GM18499 (cell line): ENCODE data around the gene SNCB.

Experiments used
- ATAC-seq: cut with Tn5 transposase; IDR thresholded peaks from one replicate; pipeline ENCODE4 v1.9.1; 2021; ENCODE audit warnings: moderate number of reproducible peaks; ENCODE audit not compliant: insufficient read depth, unreplicated experiment

SNCB gene

DNA sequence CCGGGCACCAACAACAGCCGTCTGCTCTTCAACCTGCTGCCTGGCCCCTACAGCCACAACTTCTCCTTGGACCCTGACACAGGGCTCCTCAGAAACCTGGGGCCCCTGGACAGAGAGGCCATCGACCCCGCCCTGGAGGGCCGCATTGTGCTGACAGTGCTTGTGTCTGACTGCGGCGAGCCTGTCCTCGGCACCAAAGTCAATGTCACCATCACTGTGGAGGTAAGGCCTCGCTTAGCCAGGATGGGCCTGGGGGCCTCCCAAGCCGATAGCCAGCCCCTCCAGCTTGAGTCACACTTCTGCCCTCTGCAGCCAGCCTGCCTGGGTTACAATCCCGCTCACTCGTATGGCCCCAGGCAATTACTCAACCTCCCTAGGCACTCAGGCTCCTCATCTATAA, 49.0 kb downstream of the SNCB start:
- no peak for ATAC-seq

DNA sequence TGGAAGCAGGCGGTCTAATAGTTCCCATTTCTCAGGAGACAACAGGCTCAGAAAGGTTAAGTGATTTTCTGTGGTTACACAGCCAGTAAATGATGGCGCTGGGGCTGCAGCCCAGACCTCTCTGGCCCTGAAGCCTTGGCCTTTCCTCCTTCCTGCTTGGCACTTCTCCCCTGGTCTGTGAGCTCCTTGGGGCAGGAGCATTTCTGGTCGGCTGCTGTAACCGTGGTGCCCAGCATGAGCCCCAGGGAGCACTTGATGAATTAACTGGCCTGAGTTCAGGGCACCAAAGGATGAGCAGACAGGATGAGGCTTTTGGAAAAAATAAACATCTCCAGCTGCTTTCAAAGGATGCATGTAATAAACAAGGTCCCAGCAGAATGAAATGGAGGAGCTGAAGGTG, 51.0 kb downstream of the SNCB start:
- no peak for ATAC-seq

DNA sequence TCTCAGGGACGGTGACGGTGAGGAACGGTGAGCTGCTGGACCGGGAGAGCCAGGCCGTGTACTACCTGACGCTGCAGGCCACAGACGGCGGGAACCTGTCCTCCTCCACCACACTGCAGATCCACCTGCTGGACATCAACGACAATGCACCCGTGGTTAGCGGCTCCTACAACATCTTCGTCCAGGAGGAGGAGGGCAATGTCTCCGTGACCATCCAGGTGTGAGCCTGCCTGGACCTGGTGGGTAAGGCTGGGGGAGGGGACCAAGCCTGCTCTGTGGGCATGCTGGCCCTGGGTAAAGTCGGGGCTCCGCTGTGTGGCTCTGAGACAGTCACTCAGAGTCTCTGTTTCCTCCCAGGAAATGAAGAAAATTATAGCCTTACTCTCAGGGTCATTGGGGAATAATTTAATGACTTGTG, 51.9 kb downstream of the SNCB start:
- ATAC-seq, result no peak

DNA sequence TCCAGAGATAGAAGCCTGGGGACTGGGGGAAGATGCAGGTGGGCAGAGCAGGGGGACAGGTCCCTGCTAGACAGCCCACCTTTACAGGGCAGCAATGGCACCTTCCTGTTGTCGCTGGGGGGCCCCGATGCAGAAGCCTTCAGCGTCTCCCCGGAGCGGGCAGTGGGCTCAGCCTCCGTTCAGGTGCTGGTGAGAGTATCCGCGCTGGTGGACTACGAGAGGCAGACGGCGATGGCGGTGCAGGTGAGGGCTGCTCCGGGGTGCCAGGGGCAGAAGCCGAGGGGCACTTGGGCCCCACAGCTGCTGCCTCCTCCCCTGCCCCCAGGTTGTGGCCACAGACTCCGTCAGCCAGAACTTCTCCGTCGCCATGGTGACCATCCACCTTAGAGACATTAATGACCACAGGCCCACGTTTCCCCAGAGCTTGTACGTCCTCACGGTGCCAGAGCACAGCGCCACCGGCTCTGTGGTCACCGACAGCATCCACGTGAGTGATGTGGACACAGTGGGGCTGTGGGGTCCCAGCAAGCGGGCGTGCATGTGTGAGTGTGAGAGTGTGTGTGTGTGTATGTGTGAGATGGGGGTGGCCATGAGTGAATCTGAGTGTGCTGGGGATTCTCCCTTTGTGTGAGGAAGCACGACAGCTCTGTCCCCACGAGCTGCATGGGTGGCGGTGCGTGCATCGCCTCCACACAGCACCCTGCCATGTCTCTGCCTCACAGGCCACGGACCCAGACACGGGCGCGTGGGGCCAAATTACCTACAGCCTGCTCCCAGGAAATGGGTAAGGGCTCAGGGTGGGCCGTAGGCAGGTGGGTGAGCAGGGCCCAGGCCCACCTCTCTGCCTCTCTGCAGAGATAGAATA, 52.8 kb downstream of the SNCB start:
- no peak for ATAC-seq

DNA sequence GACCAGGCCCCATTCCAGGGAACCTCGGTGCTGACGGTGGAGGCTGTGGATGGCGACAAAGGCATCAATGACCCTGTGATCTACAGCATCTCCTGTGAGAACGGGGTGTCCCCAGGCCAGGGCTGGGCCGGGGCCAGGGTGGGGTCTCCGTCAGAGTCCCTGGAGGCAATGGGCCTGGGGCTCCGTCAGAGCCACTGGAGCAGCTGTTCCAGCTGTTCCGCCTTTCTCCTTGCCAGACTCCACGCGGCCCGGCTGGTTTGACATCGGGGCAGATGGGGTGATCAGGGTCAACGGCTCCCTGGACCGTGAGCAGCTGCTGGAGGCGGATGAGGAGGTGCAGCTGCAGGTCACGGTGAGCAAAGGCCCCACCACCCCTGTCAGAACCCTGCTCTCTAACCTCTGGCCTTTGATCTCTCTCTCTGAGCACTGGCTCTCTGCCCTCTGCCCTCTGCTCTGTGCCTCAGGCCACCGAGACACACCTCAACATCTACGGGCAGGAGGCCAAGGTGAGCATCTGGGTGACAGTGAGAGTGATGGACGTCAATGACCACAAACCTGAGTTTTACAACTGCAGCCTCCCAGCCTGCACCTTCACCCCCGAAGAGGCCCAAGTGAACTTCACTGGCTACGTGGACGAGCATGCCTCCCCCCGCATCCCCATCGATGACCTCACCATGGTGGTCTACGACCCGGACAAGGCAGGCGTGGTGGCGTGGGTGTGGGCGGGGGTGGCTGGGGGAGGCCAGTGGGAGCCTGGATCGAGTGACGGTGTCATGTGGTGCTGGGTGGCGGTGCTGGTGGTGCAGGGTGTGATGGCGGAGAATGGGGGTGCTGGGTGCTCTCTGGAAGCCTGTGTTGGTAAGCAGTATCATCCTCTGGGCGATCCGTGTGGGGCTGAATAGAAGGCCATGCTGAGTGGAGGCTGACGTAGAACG, 54.6 kb downstream of the SNCB start:
- no peak for ATAC-seq

DNA sequence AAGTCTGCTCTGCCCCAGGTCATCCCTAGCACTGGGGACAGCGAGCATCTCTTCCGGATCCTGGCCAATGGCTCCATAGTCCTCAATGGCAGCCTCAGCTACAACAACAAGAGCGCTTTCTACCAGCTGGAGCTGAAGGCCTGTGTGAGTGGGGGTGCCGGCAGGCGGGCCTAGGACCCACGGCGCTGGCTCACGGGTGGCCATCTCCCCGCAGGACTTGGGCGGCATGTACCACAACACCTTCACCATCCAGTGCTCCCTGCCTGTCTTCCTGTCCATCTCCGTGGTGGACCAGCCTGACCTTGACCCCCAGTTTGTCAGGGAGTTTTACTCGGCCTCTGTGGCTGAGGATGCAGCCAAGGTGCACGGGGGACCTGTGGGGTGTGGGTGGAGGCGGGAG, 55.3 kb downstream of the SNCB start:
- ATAC-seq, result no peak

DNA sequence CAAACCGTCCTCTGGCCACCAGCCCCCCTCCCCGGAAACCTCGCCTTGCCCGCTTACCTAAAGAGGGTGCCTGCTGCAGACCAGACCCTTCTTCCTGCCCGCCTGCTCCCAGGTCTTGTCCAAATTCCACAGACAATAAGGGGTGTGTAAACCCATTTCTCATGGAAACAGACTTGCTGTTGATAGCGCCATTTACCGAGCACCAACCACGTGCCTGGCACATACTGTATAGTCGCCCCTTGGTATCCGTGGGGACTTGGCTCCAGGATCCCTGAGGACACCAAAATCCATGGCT, 56.1 kb downstream of the SNCB start:
- ATAC-seq, result no peak

DNA sequence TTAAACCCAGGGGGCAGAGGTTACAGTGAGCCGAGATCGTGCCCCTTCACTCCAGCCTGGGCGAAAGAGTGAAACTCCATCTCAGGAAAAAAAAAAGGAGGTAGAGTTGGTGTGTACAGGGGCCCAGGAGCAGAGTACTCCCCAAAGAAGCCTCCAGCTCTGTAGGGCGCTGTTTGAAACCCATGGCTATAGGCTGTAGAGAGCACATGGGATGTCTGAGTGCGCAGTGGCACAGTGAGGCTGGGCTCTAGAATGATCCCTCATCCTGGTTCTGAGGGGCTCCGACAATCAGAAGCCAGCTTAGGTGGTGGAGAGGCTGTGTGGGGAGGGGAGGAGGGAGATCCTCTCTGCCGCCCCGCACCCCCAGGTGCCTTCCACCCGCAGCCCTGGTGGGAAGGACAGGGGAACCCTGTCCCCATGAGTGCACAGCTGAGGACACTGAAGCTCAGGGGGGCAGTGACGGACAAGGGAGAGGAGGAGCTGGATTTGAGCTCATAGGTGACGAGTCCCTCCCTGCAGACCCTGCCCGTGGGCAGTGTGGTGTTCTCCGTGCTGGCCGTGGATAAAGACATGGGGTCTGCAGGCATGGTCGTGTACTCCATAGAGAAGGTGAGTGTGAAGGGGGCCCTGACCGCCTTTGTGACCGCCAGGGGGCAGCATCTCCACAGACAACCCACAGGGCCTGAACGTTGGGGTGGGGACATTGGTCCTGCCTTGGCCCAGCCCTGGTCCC, 56.6 kb downstream of the SNCB start:
- no peak for ATAC-seq
